Measurements from ENCODE around the gene SMIM35. TPM values are rescaled to one million over a fixed set of nuclear protein-coding genes. Genes with fewer than 3 reads are reported as not detected.
"Not testable (repeated sequence)": the region's sequence is repeated elsewhere in the genome, so short reads cannot be mapped to it uniquely, and the experiment has no call there.

SMIM35 gene
- total RNA-seq, 1 experiment from 2014 or later, result not detected

- TF ChIP-seq NR2C2 (CRISPR knock-in tag; IDR thresholded peaks at IDR 0.05), result no peak
- no peak for TF ChIP-seq E2F1 (CRISPR knock-in tag; IDR thresholded peaks at IDR 0.05)
- TF ChIP-seq MYBL2 (CRISPR knock-in tag; IDR thresholded peaks at IDR 0.05), result no peak
- TF ChIP-seq MAX (CRISPR knock-in tag; IDR thresholded peaks at IDR 0.05), result no peak
- Mint-ChIP-seq H3K27ac (no peak overlapping the region), H3K4me1 (no peaks in the 10 kb centered on the region), H3K4me3 (no peak overlapping the region), H3K27me3 (ENCODE audit: low read depth) (peaks cover 3% of the 10 kb centered on the region), H3K9me3 (peaks cover 9% of the 10 kb centered on the region), H3K36me3 (no peaks in the 10 kb centered on the region)
- ChIA-PET POLR2A (no interaction called here), CTCF (no interaction called here)
- no peak for ATAC-seq
- no peak for DNase-seq (ENCODE audit: low spot score)
These were observed 78.4 kb downstream of the SMIM35 start for GRCh38 chr11:118008271-118008911.

- not testable (repeated sequence) for H3K4me3 Mint-ChIP-seq; ATAC-seq; H3K27ac Mint-ChIP-seq; DNase-seq (ENCODE audit: low spot score); H3K27me3 Mint-ChIP-seq (ENCODE audit: low read depth); H3K36me3 Mint-ChIP-seq; H3K4me1 Mint-ChIP-seq
- ChIA-PET CTCF (interaction anchor here (1.1 to 1.2 kb wide), 2 partner anchors 13 to 46 kb away, joined by 3 to 5 read pairs; no protein-coding TSS in a partner anchor), POLR2A (interaction anchor here (0.8 kb wide), 1 partner anchor 429 kb away, joined by 4 read pairs; the partner anchor contains the start of gene KMT2A)
- H3K9me3 Mint-ChIP-seq, result peaks cover 11% of the 10 kb centered on the region
These were observed 79.0 kb downstream of the SMIM35 start for GRCh38 chr11:118007563-118008270.

GRCh38 chr11:118007040-118007439 is 79.7 kb downstream of the SMIM35 start:
- H3K27me3 Mint-ChIP-seq (ENCODE audit: low read depth), result peaks cover 3% of the 10 kb centered on the region
- no peak for DNase-seq (ENCODE audit: low spot score)
- ChIA-PET CTCF (interaction anchor here (1.1 to 1.2 kb wide), 2 partner anchors 14 to 46 kb away, joined by 3 to 5 read pairs; no protein-coding TSS in a partner anchor), POLR2A (interaction anchor here (0.8 kb wide), 1 partner anchor 429 kb away, joined by 4 read pairs; the partner anchor contains the start of gene KMT2A)
- no peak for TF ChIP-seq IRF2 (CRISPR knock-in tag; IDR thresholded peaks at IDR 0.05; ENCODE audit: borderline replicate concordance, low read depth)
- TF ChIP-seq, protein P1, sequence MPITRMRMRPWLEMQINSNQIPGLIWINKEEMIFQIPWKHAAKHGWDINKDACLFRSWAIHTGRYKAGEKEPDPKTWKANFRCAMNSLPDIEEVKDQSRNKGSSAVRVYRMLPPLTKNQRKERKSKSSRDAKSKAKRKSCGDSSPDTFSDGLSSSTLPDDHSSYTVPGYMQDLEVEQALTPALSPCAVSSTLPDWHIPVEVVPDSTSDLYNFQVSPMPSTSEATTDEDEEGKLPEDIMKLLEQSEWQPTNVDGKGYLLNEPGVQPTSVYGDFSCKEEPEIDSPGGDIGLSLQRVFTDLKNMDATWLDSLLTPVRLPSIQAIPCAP (CRISPR knock-in tag; IDR thresholded peaks at IDR 0.05), result no peak
- no peak for TF ChIP-seq ATF1 (CRISPR knock-in tag; IDR thresholded peaks at IDR 0.05)
- no peak for TF ChIP-seq MLX (CRISPR knock-in tag; IDR thresholded peaks at IDR 0.05)
- H3K27ac Mint-ChIP-seq, result no peak overlapping the region
- ATAC-seq, result no peak
- peaks cover 11% of the 10 kb centered on the region for H3K9me3 Mint-ChIP-seq
- no peak overlapping the region for H3K4me3 Mint-ChIP-seq
- H3K4me1 Mint-ChIP-seq, result peaks cover 11% of the 10 kb centered on the region
- no peaks in the 10 kb centered on the region for H3K36me3 Mint-ChIP-seq

DNA sequence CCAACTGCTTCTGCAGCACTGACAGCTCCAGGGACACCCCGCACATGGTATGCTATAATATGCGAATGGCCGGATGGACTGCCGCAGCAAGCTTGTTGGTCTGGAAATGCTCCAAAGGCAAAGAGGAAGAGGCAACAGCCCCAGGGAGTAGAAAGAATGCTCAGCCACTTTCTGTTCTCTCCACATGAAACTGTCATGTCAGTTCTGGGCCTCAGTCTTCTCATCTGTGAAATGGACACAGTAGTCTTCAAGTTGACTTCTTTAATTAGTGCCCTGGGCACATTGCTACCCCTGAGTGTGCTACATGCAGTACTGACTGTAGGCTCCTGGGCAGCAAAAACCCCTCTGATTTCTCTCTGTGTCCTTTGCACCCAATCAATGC is 80.6 kb downstream of the SMIM35 start:
- POLR2A ChIA-PET, result no interaction called here
- Mint-ChIP-seq H3K4me3 (no peak overlapping the region), H3K4me1 (peaks cover 11% of the 10 kb centered on the region), H3K27ac (no peak overlapping the region), H3K36me3 (no peaks in the 10 kb centered on the region), H3K9me3 (peaks cover 11% of the 10 kb centered on the region), H3K27me3 (ENCODE audit: low read depth) (peaks cover 3% of the 10 kb centered on the region)
- DNase-seq (ENCODE audit: low spot score) (no peak), ATAC-seq (no peak)
- CTCF ChIA-PET, result interaction anchor here (1.0 to 1.2 kb wide), 2 partner anchors 20 to 59 kb away, joined by 3 to 4 read pairs; partner anchors contain the start of gene IL10RA
- TF ChIP-seq E2F1 (CRISPR knock-in tag; IDR thresholded peaks at IDR 0.05), result no peak
- TF ChIP-seq USF1 (CRISPR knock-in tag; IDR thresholded peaks at IDR 0.05), result no peak
- no peak for TF ChIP-seq KAT7 (CRISPR knock-in tag; IDR thresholded peaks at IDR 0.05; ENCODE audit: borderline replicate concordance)
- TF ChIP-seq EMX1 (CRISPR knock-in tag; IDR thresholded peaks at IDR 0.05), result no peak
- TF ChIP-seq ATF1 (CRISPR knock-in tag; IDR thresholded peaks at IDR 0.05), result no peak
- no peak for TF ChIP-seq ZNF512 (CRISPR knock-in tag; IDR thresholded peaks at IDR 0.05; ENCODE audit: borderline replicate concordance)
- no peak for TF ChIP-seq ZNF317 (CRISPR knock-in tag; IDR thresholded peaks at IDR 0.05; ENCODE audit: borderline replicate concordance, low read depth)
- TF ChIP-seq USF2 (CRISPR knock-in tag; IDR thresholded peaks at IDR 0.05), result no peak
